Left cardiac atrium (tissue), 4 donors: ENCODE measurements around the gene CYP4F8. TPM values are rescaled to one million over a fixed set of nuclear protein-coding genes. Genes with fewer than 3 reads are reported as not detected.
"Not testable (repeated sequence)": the region's sequence is repeated elsewhere in the genome, so short reads cannot be mapped to it uniquely, and the experiment has no call there.

ENCODE experiments used
- ATAC-seq, 2 donors: fragments of 200-7000 bp; cut with Tn5 transposase; one replicate each; pipeline ENCODE4 v1.9.1; 2020; ENCODE audit warnings: mild to moderate bottlenecking in 2 of 2, moderate library complexity in 2 of 2
- DNase-seq: peaks from one replicate; pipeline ENCODE4 v3.0.0-alpha.2; 2020
- intact Hi-C, 2 donors: fragments of 100-400 bp; cut with DNase I; formaldehyde crosslinking; loops; one replicate each; pipeline versions ENCODE4 v1.14.1 to v1.15.1; 2022 to 2023
- total RNA-seq, 2 donors: library from RNA; stranded (reverse); fragmentation: NEBNext Ultra II Directional; extraction: Animal tissue kit (Norgen Biotek cat#: 25700); gene quantifications; one replicate each; pipeline ENCODE4 v1.2.1, GENCODE V29; 2021
- donor health status: DM: no; HTN: yes; CAD: no.
- donor health status: DM: no; HTN: yes; CAD: no; lungs with severe emphysema.
- donor health status: DM: yes; HTN: yes; CAD: no.
- donor health status: Dilated cardiomyopathy.

CYP4F8 gene
- total RNA-seq, 2 donors from 2014 or later, result not detected

DNA sequence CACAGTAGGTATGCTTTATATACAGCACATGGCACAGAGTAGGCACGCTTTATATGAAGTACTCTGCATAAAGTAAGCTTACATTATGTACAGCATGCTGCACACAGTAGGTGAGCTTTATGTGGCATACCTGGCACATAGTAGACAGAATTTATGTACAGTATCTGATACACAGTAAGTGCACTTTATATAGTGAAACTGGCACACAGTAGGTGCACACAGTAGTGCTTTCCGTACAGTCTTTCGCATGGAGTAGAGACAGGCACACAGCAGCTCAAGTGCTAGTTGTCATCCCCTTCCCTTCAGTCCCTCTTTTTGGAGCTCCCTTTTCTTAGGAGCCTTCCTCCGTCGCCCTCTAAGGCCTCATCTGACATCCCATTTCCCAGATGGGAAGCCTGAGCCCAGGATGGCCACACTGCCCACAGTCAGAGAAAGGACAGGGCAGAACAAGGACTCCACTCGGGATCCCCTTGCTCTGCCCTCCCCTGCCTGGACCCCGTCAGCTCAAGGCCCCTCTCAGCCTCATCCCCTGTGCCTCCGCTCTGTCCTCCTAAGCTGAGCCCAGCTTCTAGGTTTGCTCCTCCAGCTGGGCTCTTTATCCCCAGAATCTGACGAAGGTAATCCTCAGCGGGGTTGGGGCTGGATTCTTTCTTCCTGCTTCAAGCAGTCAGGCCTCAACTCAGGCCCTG, 57.0 kb downstream of the CYP4F8 start:
- intact Hi-C loops, result no loop called here
- no peak for DNase-seq
- ATAC-seq, result no peak

DNA sequence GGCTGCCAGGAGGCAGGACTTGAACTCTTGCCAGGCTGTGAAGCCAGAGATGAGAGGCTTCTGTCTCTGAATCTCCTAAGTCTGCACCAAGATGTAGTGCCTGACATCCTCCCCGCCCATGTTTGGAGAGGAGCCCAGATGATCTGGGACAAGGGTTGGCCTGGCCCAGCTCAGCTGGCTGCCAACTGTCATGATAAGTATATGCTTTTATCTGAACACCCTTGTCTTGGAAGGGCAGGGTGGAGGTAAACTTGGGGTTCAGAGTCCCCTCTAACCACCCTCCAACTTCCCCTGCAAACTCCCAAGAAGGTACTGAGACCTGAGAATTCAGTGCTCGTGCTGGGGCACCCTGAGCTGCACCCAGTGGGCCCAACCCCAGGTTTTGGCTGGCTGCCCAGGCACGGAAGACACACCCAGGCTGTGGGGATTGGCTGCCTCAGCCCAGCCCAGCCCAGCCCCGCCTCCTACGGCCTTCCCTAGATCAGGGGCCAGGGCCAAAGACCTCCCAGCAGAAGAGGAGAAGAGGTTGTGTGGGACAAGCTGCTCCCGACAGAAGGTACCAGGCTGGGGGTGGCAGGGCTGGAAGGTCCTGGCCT, 57.7 kb downstream of the CYP4F8 start, which contains the start of gene CYP4F12:
Gene CYP4F12 (plus strand): TSS at position 508 of the 596 bp plus-strand sequence. CDS start 443 bp downstream, outside the sequence.
- peak; percentile 89 for DNase-seq

DNA sequence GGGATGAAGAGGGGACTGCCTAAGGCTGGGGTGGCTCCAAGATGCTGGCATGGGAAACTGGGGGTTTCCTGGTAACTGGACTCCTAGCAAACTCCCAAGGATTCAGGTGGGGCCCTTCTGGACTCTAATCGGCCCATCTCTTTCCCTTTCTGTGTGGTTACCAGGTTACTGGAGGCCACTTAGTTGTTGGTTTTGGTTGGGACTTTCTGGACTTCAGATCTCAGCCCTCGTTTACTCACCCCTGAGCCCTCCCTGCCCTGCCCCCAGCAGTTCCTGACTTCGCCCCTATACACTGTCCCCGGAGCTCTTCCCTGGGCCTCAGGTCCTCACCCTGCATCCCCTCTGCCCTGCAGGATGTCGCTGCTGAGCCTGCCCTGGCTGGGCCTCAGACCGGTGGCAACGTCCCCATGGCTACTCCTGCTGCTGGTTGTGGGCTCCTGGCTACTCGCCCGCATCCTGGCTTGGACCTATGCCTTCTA, 58.2 kb downstream of the CYP4F8 start:
- ATAC-seq, result peak in 1 of 2 donors; percentile 28
- intact Hi-C loops, result no loop called here

More for the DNA sequence above, 57.7 kb downstream of the CYP4F8 start, which contains the start of gene CYP4F12:
- peak; percentile 98 for ATAC-seq
- intact Hi-C loops, result no loop called here

DNA sequence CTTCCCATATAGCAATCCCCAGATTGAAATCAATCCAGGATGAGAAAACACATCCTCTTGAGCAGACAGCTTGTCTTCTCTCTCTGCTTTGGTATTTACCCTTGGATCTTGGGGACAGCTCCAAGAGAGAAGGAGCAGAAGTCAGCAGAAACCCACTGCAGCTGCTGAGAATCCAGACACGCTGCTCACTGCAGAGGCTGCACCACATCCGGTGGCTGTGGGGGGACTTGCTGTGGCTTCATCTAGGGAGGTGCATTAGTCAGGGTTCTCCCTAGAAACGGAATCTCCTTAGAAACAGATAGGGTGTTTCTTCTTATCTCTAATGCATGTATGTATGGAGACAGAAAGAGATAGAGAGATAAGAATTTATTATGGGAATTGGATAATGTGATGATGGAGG, 60.5 kb downstream of the CYP4F8 start:
- no peak for DNase-seq
- intact Hi-C loops, result no loop called here
- no peak for ATAC-seq

More for the DNA sequence above, 58.2 kb downstream of the CYP4F8 start:
- DNase-seq, result peak; percentile 31

DNA sequence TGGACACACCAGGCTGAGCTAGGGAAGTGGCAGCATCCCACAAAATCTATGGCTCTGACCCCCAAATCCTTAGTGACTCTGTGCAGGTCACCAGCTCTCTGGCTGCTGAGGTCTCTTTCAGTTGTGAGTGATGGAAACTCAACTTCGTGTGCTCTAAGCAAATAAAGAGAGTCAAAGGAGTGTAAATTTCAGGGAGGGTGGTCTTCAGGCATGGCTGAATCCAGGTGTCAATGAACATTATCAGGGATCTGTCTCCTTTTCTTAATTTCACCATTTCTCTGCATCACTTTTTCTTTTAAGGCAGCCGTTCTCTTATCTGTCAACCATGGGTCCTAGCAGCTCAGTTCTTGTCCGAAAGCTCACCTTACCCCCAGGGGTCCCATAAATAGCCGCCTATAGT, 64.1 kb downstream of the CYP4F8 start:
- ATAC-seq, result no peak
- intact Hi-C loops, result no loop called here
- no peak for DNase-seq

DNA sequence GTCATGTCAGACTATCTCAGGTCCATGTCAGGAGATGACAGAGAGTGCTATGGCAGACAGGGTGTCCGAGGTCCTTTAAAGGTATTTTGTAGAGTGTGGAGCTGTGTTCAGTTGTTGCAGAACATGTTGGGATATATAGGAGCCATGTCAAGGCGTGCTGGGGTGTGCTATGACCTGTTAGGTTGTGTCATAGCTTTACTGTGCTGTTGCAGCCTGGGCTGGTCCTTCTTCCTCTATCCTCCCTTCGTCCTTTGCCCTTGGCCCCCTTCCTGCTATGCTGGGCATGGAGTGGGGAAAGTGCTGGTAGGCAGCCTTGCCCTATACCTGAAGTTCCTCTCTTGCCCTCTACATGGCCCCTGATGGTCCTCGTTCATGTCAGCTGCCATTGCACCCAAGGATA, 64.8 kb downstream of the CYP4F8 start:
- ATAC-seq, intact Hi-C loops, DNase-seq: not testable (repeated sequence)

Other genes starting within 250 kb of the CYP4F8 start
- 10 to 100 TPM; 16.0 to 30.5 TPM for gene AKAP8, start 235.4 kb upstream of the CYP4F8 start, total RNA-seq
- 10 to 100 TPM; 61.5 to 74.2 TPM for gene AKAP8L, start 196.2 kb upstream of the CYP4F8 start, total RNA-seq
- gene WIZ, start 165.3 kb upstream of the CYP4F8 start, total RNA-seq, result 10 to 100 TPM; 26.9 to 28.7 TPM
- gene RASAL3, start 150.7 kb upstream of the CYP4F8 start, total RNA-seq, result 1 to 10 TPM; 1.7 to 2.0 TPM
- gene PGLYRP2, start 135.7 kb upstream of the CYP4F8 start, total RNA-seq, result not detected
- not detected for gene CYP4F22, start 106.7 kb upstream of the CYP4F8 start, total RNA-seq
- gene CYP4F3, start 25.7 kb downstream of the CYP4F8 start, total RNA-seq, result under 1 TPM; 0.24 to 0.62 TPM
- 1 to 10 TPM; 2.2 to 5.7 TPM for gene CYP4F12, start 57.9 kb downstream of the CYP4F8 start, total RNA-seq
- gene OR10H2, start 112.8 kb downstream of the CYP4F8 start, total RNA-seq, result not detected
- gene OR10H3, start 122.8 kb downstream of the CYP4F8 start, total RNA-seq, result not detected
- gene OR10H5, start 172.4 kb downstream of the CYP4F8 start, total RNA-seq, result not detected
- not detected for gene OR10H1, start 200.4 kb downstream of the CYP4F8 start, total RNA-seq